ENCODE data around the gene HOXC10.

Gene HOXC10

GRCh38 chr12:54017878-54018467, 33.0 kb downstream of the HOXC10 start:
- Histone ChIP-seq H3K27ac (ENCODE audit: low read length) (peak overlapping the region; percentile 78), H3K9me3 (ENCODE audit: insufficient read depth, low read length) (no peaks in the 10 kb centered on the region), H2AFZ (ENCODE audit: low read depth, low read length) (peak overlapping the region; percentile 62; the same call in 1 of the 2 replicates), H3K4me3 (ENCODE audit: low read length) (peak overlapping the region; percentile 79), H3K4me2 (ENCODE audit: low read length) (peak overlapping the region; percentile 93), H3K9ac (ENCODE audit: low read length) (peak overlapping the region; percentile 97), H3K4me1 (ENCODE audit: low read length) (peaks cover 38% of the 10 kb centered on the region), H3K79me2 (ENCODE audit: low read length) (no peaks in the 10 kb centered on the region), H4K20me1 (ENCODE audit: insufficient read depth, low read length) (no peaks in the 10 kb centered on the region), H3K36me3 (replicated peaks; ENCODE audit: low read depth, low read length) (no peaks in the 10 kb centered on the region), H3K27me3 (ENCODE audit: low read depth, low read length) (0 out of 2 replicates have a peak, but pooled peaks cover 7% of the 10 kb centered on the region)
- TF ChIP-seq CTCF (IDR thresholded peaks at IDR 0.05; ENCODE audit: low read depth, low read length) (no peak), EZH2phosphoT487 (IDR thresholded peaks at IDR 0.05; ENCODE audit: low read depth) (no peak)

DNA sequence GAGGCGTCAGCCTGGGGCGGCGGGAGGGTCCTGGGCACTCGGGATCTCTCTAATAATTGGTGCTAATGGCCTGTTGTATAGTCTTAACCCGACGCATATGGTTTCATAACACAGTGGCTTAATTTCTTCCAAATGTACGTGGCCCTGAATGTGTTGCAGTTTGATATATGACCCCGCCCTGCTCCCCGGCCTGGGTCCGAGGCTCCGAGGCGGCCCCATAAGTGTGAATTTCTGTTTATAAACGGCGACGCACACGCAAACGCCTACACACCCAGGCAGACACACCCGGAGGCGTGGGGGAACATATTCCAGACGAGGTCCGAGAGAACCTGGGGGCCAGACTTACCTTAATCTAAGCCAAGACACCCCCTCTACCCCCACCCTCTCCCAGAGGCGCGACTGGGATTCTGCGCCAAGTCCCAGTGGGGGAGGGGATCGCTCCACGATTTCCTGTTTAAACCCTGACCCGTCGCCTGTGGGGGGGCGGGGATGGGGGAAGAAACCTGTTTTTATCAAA, 33.6 kb downstream of the HOXC10 start:
- Histone ChIP-seq H3K4me3 (ENCODE audit: low read length) (peak overlapping the region; percentile 79), H3K27me3 (ENCODE audit: low read depth, low read length) (0 out of 2 replicates have a peak, but pooled peaks cover 7% of the 10 kb centered on the region)

DNA sequence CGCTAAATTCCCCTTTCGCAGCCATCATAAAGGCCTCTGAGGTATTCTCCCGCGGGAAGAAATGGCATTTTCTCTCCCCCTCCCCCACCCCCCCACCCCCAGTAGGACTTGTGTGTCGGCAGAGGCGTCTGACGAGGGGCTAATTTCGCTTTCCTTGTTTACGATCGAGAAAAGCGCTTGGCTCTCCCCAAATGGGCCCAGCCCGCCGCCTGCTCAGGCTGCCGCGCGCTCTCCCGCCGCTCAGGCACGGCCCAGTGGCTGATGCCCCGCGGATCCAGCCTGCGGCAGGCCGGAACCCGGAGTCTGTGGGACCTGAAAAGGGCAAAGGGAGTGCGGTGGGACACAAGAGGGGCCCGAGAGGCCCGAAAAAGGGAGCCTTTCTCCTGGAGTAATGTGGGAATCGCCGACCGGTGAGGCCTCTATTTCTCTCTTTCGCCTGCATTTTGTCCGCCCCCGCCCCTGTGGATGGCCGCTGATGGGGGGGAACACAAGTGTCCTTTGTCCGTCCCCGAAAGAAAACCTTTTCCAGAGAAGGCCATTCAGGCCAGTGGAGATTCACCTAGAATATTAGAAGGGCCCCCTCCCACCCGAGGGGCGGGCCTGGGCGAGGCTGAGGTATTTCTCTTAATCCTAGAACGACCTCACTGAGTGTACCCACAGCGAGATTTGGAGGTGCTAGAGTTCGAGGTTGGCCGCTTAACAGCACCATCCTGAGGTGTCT, 34.3 kb downstream of the HOXC10 start:
- Histone ChIP-seq H3K27ac (ENCODE audit: low read length) (no peak overlapping the region), H3K27me3 (ENCODE audit: low read depth, low read length) (0 out of 2 replicates have a peak, but pooled peaks cover 7% of the 10 kb centered on the region), H3K4me3 (ENCODE audit: low read length) (peak overlapping the region; percentile 79), H4K20me1 (ENCODE audit: insufficient read depth, low read length) (no peaks in the 10 kb centered on the region), H3K4me1 (ENCODE audit: low read length) (peaks cover 44% of the 10 kb centered on the region), H3K9ac (ENCODE audit: low read length) (peak overlapping the region; percentile 97), H3K36me3 (replicated peaks; ENCODE audit: low read depth, low read length) (no peaks in the 10 kb centered on the region), H3K9me3 (ENCODE audit: insufficient read depth, low read length) (no peaks in the 10 kb centered on the region), H2AFZ (ENCODE audit: low read depth, low read length) (no peak overlapping the region), H3K79me2 (ENCODE audit: low read length) (no peaks in the 10 kb centered on the region), H3K4me2 (ENCODE audit: low read length) (peak overlapping the region; percentile 93)
- TF ChIP-seq EZH2phosphoT487 (IDR thresholded peaks at IDR 0.05; ENCODE audit: low read depth) (no peak), CTCF (IDR thresholded peaks at IDR 0.05; ENCODE audit: low read depth, low read length) (no peak)

More for the DNA sequence above, 33.6 kb downstream of the HOXC10 start:
- H2AFZ ChIP-seq (ENCODE audit: low read depth, low read length): no peak overlapping the region
- TF ChIP-seq EZH2phosphoT487 (IDR thresholded peaks at IDR 0.05; ENCODE audit: low read depth) (no peak), CTCF (IDR thresholded peaks at IDR 0.05; ENCODE audit: low read depth, low read length) (no peak)
- peak overlapping the region; percentile 97 for H3K9ac ChIP-seq (ENCODE audit: low read length)
- H4K20me1 ChIP-seq (ENCODE audit: insufficient read depth, low read length): no peaks in the 10 kb centered on the region
- H3K27ac ChIP-seq (ENCODE audit: low read length): peak overlapping the region; percentile 78
- peak overlapping the region; percentile 93 for H3K4me2 ChIP-seq (ENCODE audit: low read length)
- H3K79me2 ChIP-seq (ENCODE audit: low read length): no peaks in the 10 kb centered on the region
- H3K9me3 ChIP-seq (ENCODE audit: insufficient read depth, low read length): no peaks in the 10 kb centered on the region
- H3K36me3 ChIP-seq (replicated peaks; ENCODE audit: low read depth, low read length): no peaks in the 10 kb centered on the region
- peaks cover 44% of the 10 kb centered on the region for H3K4me1 ChIP-seq (ENCODE audit: low read length)

DNA sequence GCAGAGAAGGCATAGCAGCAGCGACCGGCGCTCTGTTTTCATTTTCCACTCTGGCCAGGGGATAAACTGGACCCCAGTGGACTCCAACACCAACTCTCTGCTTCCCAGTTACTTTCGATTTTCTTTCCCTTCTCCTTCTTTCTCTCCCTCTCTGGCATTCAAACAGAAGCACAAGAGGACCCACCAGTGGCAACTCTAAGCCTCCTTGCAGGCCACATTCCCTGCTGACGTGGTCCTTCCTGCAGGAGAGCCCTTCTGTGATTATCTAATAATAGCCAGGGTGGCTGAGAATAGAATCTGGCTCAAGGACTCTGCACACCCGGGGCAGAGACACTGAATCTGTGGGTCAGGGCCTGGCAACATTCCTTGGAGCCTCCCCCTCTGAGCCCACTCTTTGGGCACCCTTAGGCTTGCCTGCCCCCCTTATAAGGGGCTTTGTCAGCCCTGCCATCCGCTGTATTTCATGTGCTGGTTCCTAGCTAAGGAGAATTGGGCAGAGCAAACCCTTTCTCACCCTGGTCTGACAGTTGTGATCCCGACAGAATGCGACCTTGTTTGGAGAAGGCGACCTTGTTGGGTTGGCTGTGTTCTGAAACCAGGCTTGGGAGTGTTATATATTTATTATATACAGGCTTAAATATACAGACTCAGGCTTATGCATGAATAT, 35.1 kb downstream of the HOXC10 start:
- Histone ChIP-seq H4K20me1 (ENCODE audit: insufficient read depth, low read length) (no peaks in the 10 kb centered on the region), H3K9me3 (ENCODE audit: insufficient read depth, low read length) (no peaks in the 10 kb centered on the region), H3K4me1 (ENCODE audit: low read length) (peaks cover 52% of the 10 kb centered on the region), H3K27me3 (ENCODE audit: low read depth, low read length) (0 out of 2 replicates have a peak, but pooled peaks cover 7% of the 10 kb centered on the region), H2AFZ (ENCODE audit: low read depth, low read length) (no peak overlapping the region), H3K4me2 (ENCODE audit: low read length) (no peak overlapping the region), H3K4me3 (ENCODE audit: low read length) (no peak overlapping the region), H3K36me3 (replicated peaks; ENCODE audit: low read depth, low read length) (no peaks in the 10 kb centered on the region), H3K9ac (ENCODE audit: low read length) (no peak overlapping the region), H3K79me2 (ENCODE audit: low read length) (no peaks in the 10 kb centered on the region), H3K27ac (ENCODE audit: low read length) (no peak overlapping the region)
- no peak for TF ChIP-seq CTCF (IDR thresholded peaks at IDR 0.05; ENCODE audit: low read depth, low read length)
- TF ChIP-seq EZH2phosphoT487 (IDR thresholded peaks at IDR 0.05; ENCODE audit: low read depth): no peak
